OCI-M1 (cell line): ENCODE data around the gene USP32.

Experiments
- DNase-seq: peaks from one replicate; lab custom pipeline; 2025; lab: John Stamatoyannopoulos, UW

USP32 gene

DNA sequence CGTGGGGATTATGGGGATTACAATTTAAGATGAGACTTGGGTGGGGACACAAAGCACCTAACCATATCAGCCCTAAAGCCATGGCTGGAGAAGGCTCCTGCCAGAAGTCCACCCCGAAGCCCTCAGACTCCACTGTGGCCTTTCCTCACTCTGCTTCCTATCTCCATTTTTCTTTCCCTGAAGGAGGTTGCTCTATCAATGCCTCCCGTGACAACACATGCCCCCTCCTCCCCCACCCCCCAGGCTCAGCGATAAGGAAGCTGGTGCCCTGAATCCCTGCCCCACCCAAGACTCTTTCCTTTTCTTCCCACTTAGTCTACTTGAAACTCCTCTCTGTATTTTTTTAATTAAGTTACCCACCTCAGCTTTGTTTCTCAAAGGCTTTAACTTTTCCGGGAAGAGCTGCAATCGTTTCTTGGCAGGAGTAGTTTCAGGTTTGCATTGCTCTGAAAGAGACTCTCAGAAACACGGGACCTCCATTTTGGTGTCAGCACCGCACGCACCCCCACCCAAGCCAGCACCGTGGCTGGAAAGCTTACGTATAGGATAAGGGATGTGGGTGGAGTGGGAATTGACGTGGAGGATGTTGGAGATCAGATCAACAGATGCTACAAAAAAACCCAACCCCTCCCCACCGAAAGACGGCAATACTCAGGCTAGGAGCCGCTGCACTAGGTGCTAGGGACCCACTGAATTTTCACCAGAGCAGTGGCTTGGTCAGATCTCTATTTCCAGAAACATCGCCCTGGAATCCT is 257.4 kb downstream of the USP32 start:
- DNase-seq, result peak; percentile 73

DNA sequence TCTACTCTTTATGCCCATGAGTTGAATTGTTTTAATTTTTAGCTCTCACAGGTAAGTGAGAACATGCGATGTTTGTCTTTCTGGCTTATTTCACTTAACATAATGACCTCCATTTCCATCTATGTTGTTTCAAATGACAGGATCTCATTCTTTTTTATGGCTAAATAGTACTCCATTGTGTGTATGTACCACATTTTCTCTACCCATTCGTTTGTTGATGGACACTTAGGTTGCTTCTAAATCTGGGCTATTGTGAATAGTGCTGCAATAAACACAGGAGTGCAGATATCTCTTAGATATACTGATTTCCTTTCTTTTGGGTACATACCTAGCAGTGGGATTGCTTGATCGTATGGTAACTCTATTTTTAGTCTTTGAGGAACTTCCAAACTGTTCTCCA is 261.5 kb downstream of the USP32 start:
- DNase-seq, result no peak

DNA sequence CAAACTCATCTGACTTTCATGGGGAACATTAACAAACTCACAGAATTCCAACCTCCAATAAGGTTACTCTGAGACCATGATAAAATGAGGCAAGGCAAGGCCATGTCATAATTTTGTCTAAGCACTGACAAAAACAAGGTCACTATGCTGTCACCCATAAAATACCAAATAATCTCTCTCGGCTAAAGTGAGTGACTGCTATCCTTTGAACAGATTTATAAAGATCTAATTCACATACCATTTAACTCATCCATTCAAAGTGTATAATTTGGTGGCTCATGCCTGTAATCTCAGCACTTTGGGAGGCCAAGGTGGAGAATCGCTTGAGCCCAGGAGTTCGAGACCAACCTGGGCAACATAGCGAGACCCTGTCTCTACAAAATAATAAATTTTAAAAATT is 262.8 kb downstream of the USP32 start:
- DNase-seq, result no peak
